ENCODE measurements around the gene SPSB1.

- TF ChIP-seq CTCF (IDR thresholded peaks at IDR 0.05) (no peak), POLR2A (IDR thresholded peaks at IDR 0.05) (no peak)
Observed at GRCh38 chr1:9378801-9379200, 86.1 kb downstream of the SPSB1 start.
